ENCODE data around the gene KRTAP5-10.
A peak's percentile ranks its signal among the peaks of the same experiment; 100 is the strongest.
"Not testable (repeated sequence)": the region's sequence is repeated elsewhere in the genome, so short reads cannot be mapped to it uniquely, and the experiment has no call there.

KRTAP5-10 gene

GRCh38 chr11:71565263-71565662, at the start of gene KRTAP5-10:
TSS of gene KRTAP5-10 (plus strand) at chr11:71565563. CDS start at chr11:71565588, 25 bp downstream.
- peak within 1 kb of the TSS in 1 of 21 experiments; percentile 44 for H3K27ac ChIP-seq
- H3K4me3 ChIP-seq: no peak within 1 kb of the TSS

- Histone ChIP-seq H3K4me3 (no peak overlapping the region), H3K27ac (no peak overlapping the region)
Observed at GRCh38 chr11:71518506-71519471, 46.6 kb upstream of the KRTAP5-10 start.

GRCh38 chr11:71519546-71519945, 45.8 kb upstream of the KRTAP5-10 start:
- Histone ChIP-seq H3K27ac (no peak overlapping the region), H3K4me3 (no peak overlapping the region)

GRCh38 chr11:71525188-71525937, 40.0 kb upstream of the KRTAP5-10 start:
- no peak overlapping the region for H3K27ac ChIP-seq
- H3K4me3 ChIP-seq: no peak overlapping the region

- H3K27ac ChIP-seq: no peak overlapping the region
- no peak overlapping the region for H3K4me3 ChIP-seq
Observed at GRCh38 chr11:71525938-71526495, 39.3 kb upstream of the KRTAP5-10 start.

- not testable (repeated sequence) for H3K4me3 ChIP-seq, H3K27ac ChIP-seq
Observed at GRCh38 chr11:71526796-71527575, 38.4 kb upstream of the KRTAP5-10 start, which contains the start of gene KRTAP5-7. TSS of gene KRTAP5-7 (plus strand) at chr11:71527267. CDS start at chr11:71527301, 34 bp downstream.

- Histone ChIP-seq H3K27ac (no peak overlapping the region), H3K4me3 (no peak overlapping the region)
Observed at GRCh38 chr11:71527576-71528210, 37.7 kb upstream of the KRTAP5-10 start.

GRCh38 chr11:71530602-71531001, 34.8 kb upstream of the KRTAP5-10 start:
- no peak overlapping the region for H3K4me3 ChIP-seq
- no peak overlapping the region for H3K27ac ChIP-seq

- no peak overlapping the region for H3K27ac ChIP-seq
- H3K4me3 ChIP-seq: no peak overlapping the region
Observed at GRCh38 chr11:71532036-71532610, 33.2 kb upstream of the KRTAP5-10 start.

- not testable (repeated sequence) for H3K27ac ChIP-seq, H3K4me3 ChIP-seq
Observed at GRCh38 chr11:71534711-71535608, 30.4 kb upstream of the KRTAP5-10 start.

- H3K27ac ChIP-seq: no peak overlapping the region
- no peak overlapping the region for H3K4me3 ChIP-seq
Observed at GRCh38 chr11:71535825-71536224, 29.5 kb upstream of the KRTAP5-10 start.

GRCh38 chr11:71537537-71537936, 27.8 kb upstream of the KRTAP5-10 start:
- Histone ChIP-seq H3K4me3 (no peak overlapping the region), H3K27ac (no peak overlapping the region)

GRCh38 chr11:71537977-71538665, 27.2 kb upstream of the KRTAP5-10 start, which contains the start of gene KRTAP5-8:
TSS of gene KRTAP5-8 (plus strand) at chr11:71538025. CDS start at chr11:71538056, 31 bp downstream.
- not testable (repeated sequence) for H3K4me3 ChIP-seq, H3K27ac ChIP-seq

GRCh38 chr11:71538666-71538990, 26.7 kb upstream of the KRTAP5-10 start:
- no peak overlapping the region for H3K4me3 ChIP-seq
- no peak overlapping the region for H3K27ac ChIP-seq

GRCh38 chr11:71539017-71539416, 26.3 kb upstream of the KRTAP5-10 start:
- no peak overlapping the region for H3K27ac ChIP-seq

GRCh38 chr11:71539971-71540370, 25.4 kb upstream of the KRTAP5-10 start:
- H3K4me3 ChIP-seq: not testable (repeated sequence)

More at GRCh38 chr11:71539017-71539416, 26.3 kb upstream of the KRTAP5-10 start:
- no peak overlapping the region for H3K4me3 ChIP-seq

More at GRCh38 chr11:71539971-71540370, 25.4 kb upstream of the KRTAP5-10 start:
- not testable (repeated sequence) for H3K27ac ChIP-seq
